SU-DHL-6 (cell line): Measurements from ENCODE around the gene MTG1.

Experiments used
- H2AFZ ChIP-seq: fragments of 200-600 bp; sonication (generic); 2 replicates; pipeline ENCODE4 v1.6.1; 2014; ENCODE audit warnings: low read depth, mild to moderate bottlenecking, moderate library complexity, mixed read lengths, antibody characterized with exemption, low read length; ENCODE audit not compliant: severe bottlenecking
- H3F3A ChIP-seq: fragments of 200-600 bp; shearing (Covaris generic); 2 replicates; pipeline ENCODE4 v1.6.0; 2016; ENCODE audit warnings: antibody characterized with exemption, mild to moderate bottlenecking; ENCODE audit not compliant: insufficient read depth
- H3K27ac ChIP-seq: fragments of 200-600 bp; sonication (generic); 2 replicates; pipeline ENCODE4 v1.5.1; 2016; ENCODE audit warnings: low read depth, mild to moderate bottlenecking, low read length, moderate library complexity, mixed read lengths
- H3K27me3 ChIP-seq: fragments of 200-600 bp; sonication (generic), shearing (Covaris generic); 2 replicates; pipeline ENCODE4 v1.6.0; 2014; ENCODE audit warnings: mild to moderate bottlenecking, low read length
- H3K36me3 ChIP-seq: fragments of 200-600 bp; sonication (generic); 2 replicates; pipeline ENCODE4 v1.6.1; 2014; ENCODE audit warnings: mild to moderate bottlenecking, low read length, mixed read lengths
- H3K4me2 ChIP-seq: fragments of 300-600, 200-600 bp; shearing (Covaris generic), sonication (generic); 2 replicates; pipeline ENCODE4 v1.6.0; 2014; ENCODE audit warnings: low read length, low read depth, mild to moderate bottlenecking; ENCODE audit not compliant: poor library complexity, severe bottlenecking
- H3K4me3 ChIP-seq: fragments of 200-600 bp; sonication (generic); 2 replicates; pipeline ENCODE4 v1.5.1; 2014; ENCODE audit warnings: antibody characterized with exemption, low read length, mild to moderate bottlenecking, mixed read lengths; ENCODE audit not compliant: insufficient read depth, poor library complexity, severe bottlenecking
- H3K79me2 ChIP-seq: fragments of 200-600 bp; sonication (generic); 2 replicates; pipeline ENCODE4 v1.6.1; 2014; ENCODE audit warnings: mild to moderate bottlenecking, low read length, moderate library complexity; ENCODE audit not compliant: insufficient read depth
- H3K9ac ChIP-seq: fragments of 200-600 bp; sonication (generic); 2 replicates; pipeline ENCODE4 v1.7.0; 2014; ENCODE audit warnings: mild to moderate bottlenecking, low read length
- H3K9me2 ChIP-seq: fragments of 200-600 bp; sonication (generic); replicated peaks from 2 replicates; pipeline ENCODE4 v1.6.1; 2014; ENCODE audit warnings: low read length; ENCODE audit not compliant: insufficient read depth
- H3K9me3 ChIP-seq: fragments of 200-600 bp; sonication (generic); 2 replicates; pipeline ENCODE4 v1.6.1; 2014; ENCODE audit warnings: low read length, mixed read lengths; ENCODE audit not compliant: insufficient read depth
- H4K20me1 ChIP-seq: fragments of 200-600 bp; sonication (generic); 2 replicates; pipeline ENCODE4 v1.6.1; 2014; ENCODE audit warnings: low read depth, mild to moderate bottlenecking, antibody characterized with exemption, low read length, moderate library complexity, mixed read lengths
- CTCF ChIP-seq: fragments of 200-600 bp; sonication (generic); IDR thresholded peaks from one replicate; pipeline ENCODE4 v1.5.1; 2017; ENCODE audit warnings: antibody characterized with exemption, mild to moderate bottlenecking, low read length, moderate library complexity; ENCODE audit not compliant: insufficient read depth, poor library complexity, severe bottlenecking
- EZH2phosphoT487 ChIP-seq: fragments of 200-600 bp; sonication (generic), shearing (Covaris generic); conservative IDR thresholded peaks from 2 replicates; pipeline ENCODE4 v1.6.1; 2018; ENCODE audit warnings: mild to moderate bottlenecking, antibody characterized with exemption, low read length, moderate library complexity, mixed read lengths

Gene MTG1

DNA sequence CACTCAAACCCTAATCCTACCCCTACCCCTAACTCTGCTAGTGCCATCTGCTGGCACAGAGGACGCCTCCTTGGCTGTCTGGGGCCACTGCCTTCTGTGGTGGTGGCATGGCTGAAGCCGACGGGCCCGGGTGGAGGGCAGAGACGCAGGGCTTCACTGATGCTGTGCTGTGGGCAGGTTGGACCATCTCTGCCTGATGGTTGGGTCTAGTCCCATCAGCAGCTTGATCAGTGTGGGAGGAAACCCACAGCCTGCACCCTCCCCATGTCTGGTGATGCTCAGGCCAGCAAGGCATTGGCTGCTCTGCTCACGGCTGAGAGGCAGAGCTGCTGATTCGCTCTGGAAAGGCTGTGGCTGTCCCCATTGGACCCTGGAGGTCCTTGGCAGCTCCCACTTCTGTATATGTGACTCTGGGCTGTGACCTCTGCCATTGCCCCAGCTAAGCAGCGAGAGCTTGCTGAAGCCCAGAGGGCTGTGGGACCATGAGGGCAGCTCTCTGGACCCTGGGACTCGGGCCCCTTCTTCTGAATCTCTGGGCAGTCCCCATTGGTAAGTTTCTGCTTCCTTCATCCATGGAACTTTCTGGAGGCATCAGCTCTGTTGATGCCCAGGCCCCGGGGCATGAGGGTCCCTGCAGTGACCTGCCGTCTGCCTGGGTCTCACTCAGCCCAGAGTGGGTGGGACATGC lies 59.7 kb downstream of the MTG1 start, which contains the start of gene SCART1:
SCART1 (plus strand) TSS at position 430 of the 688 bp plus-strand sequence; CDS start at position 483, 53 bp downstream.
- Histone ChIP-seq H3K9ac (no peak within 1 kb of the TSS), H2AFZ (no peak within 1 kb of the TSS), H3K27me3 (no peaks in the 10 kb centered on the region), H3K4me3 (no peak within 1 kb of the TSS), H3K27ac (no peak within 1 kb of the TSS), H3K4me2 (no peak within 1 kb of the TSS), H4K20me1 (no peaks in the 10 kb centered on the region), H3K9me3 (no peaks in the 10 kb centered on the region), H3K36me3 (no peaks in the 10 kb centered on the region), H3K9me2 (no peaks in the 10 kb centered on the region), H3K79me2 (no peaks in the 10 kb centered on the region), H3F3A (no peaks in the 10 kb centered on the region)
- no peak for TF ChIP-seq EZH2phosphoT487
- TF ChIP-seq CTCF: no peak

- no peak for TF ChIP-seq EZH2phosphoT487
- TF ChIP-seq CTCF: no peak
- no peak overlapping the region for H3K9ac ChIP-seq
- no peaks in the 10 kb centered on the region for H3K79me2 ChIP-seq
- no peak overlapping the region for H2AFZ ChIP-seq
- no peaks in the 10 kb centered on the region for H4K20me1 ChIP-seq
- no peak overlapping the region for H3K4me2 ChIP-seq
- no peaks in the 10 kb centered on the region for H3K27me3 ChIP-seq
- H3F3A ChIP-seq: no peaks in the 10 kb centered on the region
- no peaks in the 10 kb centered on the region for H3K9me3 ChIP-seq
- H3K9me2 ChIP-seq: no peaks in the 10 kb centered on the region
- H3K36me3 ChIP-seq: no peaks in the 10 kb centered on the region
- H3K4me3 ChIP-seq: no peak overlapping the region
- no peak overlapping the region for H3K27ac ChIP-seq
These were observed 60.4 kb downstream of the MTG1 start for GRCh38 chr10:133454204-133454893.

GRCh38 chr10:133455196-133455595 lies 61.2 kb downstream of the MTG1 start:
- Histone ChIP-seq H3K9me2 (no peaks in the 10 kb centered on the region), H2AFZ (no peak overlapping the region), H3F3A (no peaks in the 10 kb centered on the region), H3K4me3 (no peak overlapping the region), H3K27ac (no peak overlapping the region), H3K4me2 (no peak overlapping the region), H4K20me1 (no peaks in the 10 kb centered on the region), H3K9me3 (no peaks in the 10 kb centered on the region), H3K79me2 (no peaks in the 10 kb centered on the region), H3K36me3 (no peaks in the 10 kb centered on the region), H3K9ac (no peak overlapping the region), H3K27me3 (no peaks in the 10 kb centered on the region)
- TF ChIP-seq CTCF (no peak), EZH2phosphoT487 (no peak)
